SK-N-MC (cell line): ENCODE results near the gene CACNA1G.

Experiments
- DNase-seq: peaks from one replicate; pipeline ENCODE4 v3.0.0-alpha.2; 2011; ENCODE audit warnings: low read depth, low spot score
- H3K27ac ChIP-seq: fragments of 200-600 bp; sonication (generic); 2 replicates; pipeline ENCODE4 v1.5.1; 2016; ENCODE audit warnings: mixed run types
- H3K36me3 ChIP-seq: fragments of 200-600 bp; sonication (generic); 2 replicates; pipeline ENCODE4 v1.6.1; 2017; ENCODE audit warnings: antibody characterized with exemption, low read length, mixed read lengths; ENCODE audit not compliant: insufficient read depth
- H3K4me3 ChIP-seq: fragments of 200-600 bp; sonication (generic); 2 replicates; pipeline ENCODE4 v1.5.1; 2016
- H3K9ac ChIP-seq: fragments of 200-600 bp; sonication (generic); 2 replicates; pipeline ENCODE4 v1.8.0; 2017; ENCODE audit warnings: mixed run types, mixed read lengths; ENCODE audit not compliant: insufficient read length
- H3K9me3 ChIP-seq: fragments of 200-600 bp; sonication (generic); 2 replicates; pipeline ENCODE4 v1.6.1; 2017; ENCODE audit warnings: low read depth, mild to moderate bottlenecking, antibody characterized with exemption, low read length, moderate library complexity, mixed read lengths
- EZH2 ChIP-seq: fragments of 200-600 bp; sonication (generic); IDR thresholded peaks from one replicate; pipeline ENCODE4 v1.6.1; 2017; ENCODE audit warnings: antibody characterized with exemption
- FOXP2 ChIP-seq: optimal IDR thresholded peaks from 2 replicates; pipeline ENCODE3; 2011; ENCODE audit warnings: mild to moderate bottlenecking, moderate library complexity; ENCODE audit not compliant: insufficient read depth; ENCODE audit errors: extremely low read length, control extremely low read depth
- POLR2AphosphoS5 ChIP-seq: IDR thresholded peaks from 2 replicates; pipeline ENCODE4 v1.6.1; 2012; ENCODE audit warnings: mild to moderate bottlenecking, low read depth, low read length, borderline replicate concordance

Gene CACNA1G

GRCh38 chr17:50560185-50560824 lies at the start of gene CACNA1G:
Gene CACNA1G, plus strand, starts transcription at chr17:50560715. Its CDS starts 745 bp downstream, at chr17:50561460.
- Histone ChIP-seq H3K9me3 (no peaks in the 10 kb centered on the region), H3K4me3 (peak within 1 kb of the TSS; percentile 90), H3K9ac (peak within 1 kb of the TSS; percentile 77), H3K36me3 (no peaks in the 10 kb centered on the region), H3K27ac (peak within 1 kb of the TSS; percentile 90)
- no peak for TF ChIP-seq EZH2
- TF ChIP-seq FOXP2: no peak
- peak; percentile 72 for TF ChIP-seq POLR2AphosphoS5
- peak; percentile 59 for DNase-seq

- DNase-seq: no peak
- Histone ChIP-seq H3K9me3 (no peaks in the 10 kb centered on the region), H3K4me3 (no peak overlapping the region), H3K9ac (no peak overlapping the region), H3K27ac (no peak overlapping the region), H3K36me3 (no peaks in the 10 kb centered on the region)
- TF ChIP-seq FOXP2 (no peak), EZH2 (no peak), POLR2AphosphoS5 (no peak)
Observed at GRCh38 chr17:50511058-50511457, 49.5 kb upstream of the CACNA1G start.

- H3K4me3 ChIP-seq: no peak overlapping the region
- DNase-seq: no peak
- TF ChIP-seq FOXP2: no peak
- no peak for TF ChIP-seq POLR2AphosphoS5
- TF ChIP-seq EZH2: no peak
- no peak overlapping the region for H3K9ac ChIP-seq
- H3K9me3 ChIP-seq: no peaks in the 10 kb centered on the region
- no peaks in the 10 kb centered on the region for H3K36me3 ChIP-seq
- no peak overlapping the region for H3K27ac ChIP-seq
Observed at GRCh38 chr17:50513495-50513894, 47.0 kb upstream of the CACNA1G start.

- no peaks in the 10 kb centered on the region for H3K36me3 ChIP-seq
- no peak for TF ChIP-seq EZH2
Observed at GRCh38 chr17:50514388-50514787, 46.1 kb upstream of the CACNA1G start.

GRCh38 chr17:50514936-50515702 lies 45.4 kb upstream of the CACNA1G start:
- no peak for DNase-seq

More at GRCh38 chr17:50514388-50514787, 46.1 kb upstream of the CACNA1G start:
- Histone ChIP-seq H3K4me3 (no peak overlapping the region), H3K9ac (no peak overlapping the region), H3K27ac (no peak overlapping the region), H3K9me3 (no peaks in the 10 kb centered on the region)
- DNase-seq: no peak

GRCh38 chr17:50517011-50517410 lies 43.5 kb upstream of the CACNA1G start:
- H3K27ac ChIP-seq: no peak overlapping the region
- no peaks in the 10 kb centered on the region for H3K36me3 ChIP-seq
- no peaks in the 10 kb centered on the region for H3K9me3 ChIP-seq
- no peak for DNase-seq
- TF ChIP-seq POLR2AphosphoS5 (no peak), EZH2 (no peak), FOXP2 (no peak)
- H3K9ac ChIP-seq: no peak overlapping the region
- H3K4me3 ChIP-seq: no peak overlapping the region

More at GRCh38 chr17:50514936-50515702, 45.4 kb upstream of the CACNA1G start:
- no peak overlapping the region for H3K27ac ChIP-seq
- no peak overlapping the region for H3K9ac ChIP-seq
- no peaks in the 10 kb centered on the region for H3K36me3 ChIP-seq
- H3K9me3 ChIP-seq: no peaks in the 10 kb centered on the region
- no peak overlapping the region for H3K4me3 ChIP-seq
- TF ChIP-seq POLR2AphosphoS5 (no peak), FOXP2 (no peak), EZH2 (no peak)

- no peak overlapping the region for H3K9ac ChIP-seq
- no peak overlapping the region for H3K4me3 ChIP-seq
- TF ChIP-seq FOXP2 (no peak), EZH2 (no peak)
- H3K9me3 ChIP-seq: no peaks in the 10 kb centered on the region
- no peak for DNase-seq
- no peak overlapping the region for H3K27ac ChIP-seq
- H3K36me3 ChIP-seq: no peaks in the 10 kb centered on the region
Observed at GRCh38 chr17:50517504-50518383, 42.8 kb upstream of the CACNA1G start.

GRCh38 chr17:50518384-50519023 lies 42.0 kb upstream of the CACNA1G start:
- H3K9me3 ChIP-seq: no peaks in the 10 kb centered on the region
- no peak overlapping the region for H3K4me3 ChIP-seq
- H3K36me3 ChIP-seq: no peaks in the 10 kb centered on the region
- TF ChIP-seq EZH2: no peak
- TF ChIP-seq POLR2AphosphoS5: no peak
- H3K9ac ChIP-seq: no peak overlapping the region
- no peak for DNase-seq
- no peak overlapping the region for H3K27ac ChIP-seq
